Measurements from ENCODE around the gene RALGPS2.

RALGPS2 gene

DNA sequence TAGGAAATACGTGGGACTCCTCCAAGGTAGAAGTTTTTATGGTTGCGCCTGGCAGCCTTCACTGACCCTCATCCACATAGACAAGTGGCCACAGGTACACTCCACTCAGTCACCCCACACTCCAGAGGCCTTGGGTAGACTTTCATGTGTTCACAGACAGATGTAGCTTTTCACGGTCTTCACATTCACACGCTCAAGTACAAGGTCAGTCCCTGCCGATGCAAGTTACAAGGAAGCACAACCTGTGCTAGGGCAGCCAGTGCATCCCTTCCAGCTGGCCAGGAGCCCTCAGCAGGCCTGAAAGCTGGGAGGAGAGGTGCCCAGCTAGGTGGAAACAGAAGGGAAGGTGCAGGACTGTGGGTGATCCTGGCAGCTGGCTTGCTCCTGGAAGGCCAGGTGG is 245.1 kb downstream of the RALGPS2 start:
- no peak for DNase-seq
